ENCODE results near the gene ARSJ.
A peak's percentile ranks its signal among the peaks of the same experiment; 100 is the strongest.

The ARSJ gene

GRCh38 chr4:113899271-113900070 is 80.0 kb downstream of the ARSJ start:
- DNase-seq = no peak

DNA sequence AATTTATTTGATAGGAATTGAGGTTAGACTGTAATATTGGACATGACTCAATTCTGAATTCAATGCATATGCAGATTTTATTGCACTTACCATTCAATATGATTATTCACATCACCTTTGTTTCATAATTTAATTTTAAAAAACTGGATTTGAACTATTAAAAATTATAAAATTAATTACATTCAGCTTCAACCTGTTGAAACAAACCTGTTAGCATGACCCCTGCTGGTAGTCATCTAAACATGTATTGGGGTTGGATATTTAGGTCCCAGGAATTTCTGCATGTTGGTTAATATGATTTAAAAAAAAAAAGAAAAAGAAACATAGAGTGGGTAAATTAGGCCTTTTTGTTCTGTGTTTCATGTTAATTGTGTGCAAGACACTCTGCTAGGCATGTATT is 85.9 kb downstream of the ARSJ start:
- no peak for DNase-seq

DNA sequence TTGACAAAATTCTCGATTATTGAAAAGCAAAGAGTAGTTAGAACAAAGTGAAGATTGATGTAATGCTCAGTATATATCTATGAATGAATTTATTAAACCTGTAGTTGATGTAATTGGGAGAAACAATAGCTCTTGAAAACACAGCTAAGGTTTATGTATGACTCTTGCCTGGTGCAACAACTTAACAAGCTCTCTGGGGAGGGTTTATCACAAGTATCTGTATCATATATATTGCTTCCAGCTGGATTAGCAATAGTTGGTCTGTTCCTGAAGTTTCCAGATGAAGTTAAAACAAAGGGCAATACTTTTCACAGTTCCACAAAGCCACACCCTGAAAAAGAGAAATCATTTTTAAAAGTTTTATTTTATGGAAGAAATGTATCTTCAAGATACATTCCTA is 91.4 kb downstream of the ARSJ start:
- peak; percentile 21 for DNase-seq

DNA sequence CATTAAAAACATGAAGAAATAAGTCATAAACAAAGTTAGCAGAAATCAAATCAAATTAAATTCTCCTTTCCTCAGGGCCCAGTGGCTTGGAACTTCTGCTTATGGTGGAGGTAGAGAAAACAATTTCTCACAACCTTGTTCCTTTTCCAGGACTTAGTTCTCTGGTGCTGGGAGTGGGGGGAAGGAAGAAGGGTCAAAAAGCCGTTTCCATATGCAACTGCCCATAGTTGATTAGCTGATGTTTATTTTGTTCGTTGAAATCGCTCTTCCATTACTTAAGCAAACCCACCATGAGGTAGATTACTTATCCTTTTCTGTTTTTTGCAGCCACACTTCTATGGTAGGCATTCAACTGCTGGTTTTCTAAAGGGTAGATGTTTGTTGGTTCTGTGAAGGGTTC is 94.2 kb downstream of the ARSJ start:
- no peak for DNase-seq

GRCh38 chr4:113884655-113885054 is 94.8 kb downstream of the ARSJ start:
- no peak for DNase-seq

DNA sequence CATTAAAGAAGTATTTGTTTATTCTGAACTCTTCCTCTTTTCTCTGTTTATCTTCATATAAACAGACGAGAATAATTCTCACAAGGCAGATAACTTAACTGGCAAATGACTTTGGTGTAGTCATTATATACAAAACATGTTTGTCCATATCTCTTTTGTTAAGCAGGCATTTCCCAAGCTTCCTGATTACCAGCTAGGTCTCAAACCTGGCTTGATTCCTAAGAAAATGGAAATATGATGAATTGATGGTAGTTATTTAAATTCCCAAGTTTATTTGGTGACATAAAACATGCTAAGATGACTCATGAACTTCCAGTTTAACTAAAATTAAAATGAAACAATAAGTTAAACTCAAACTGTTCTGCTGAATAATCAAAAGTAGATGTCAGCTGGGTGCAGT is 96.8 kb downstream of the ARSJ start:
- DNase-seq = peak; percentile 38

- DNase-seq = no peak
These were observed 98.2 kb downstream of the ARSJ start for GRCh38 chr4:113881256-113881655.

- DNase-seq = no peak
These were observed 99.0 kb downstream of the ARSJ start for GRCh38 chr4:113880240-113881028.

GRCh38 chr4:113878668-113879067 is 100.8 kb downstream of the ARSJ start:
- peak; percentile 43 for DNase-seq

- no peak for DNase-seq
These were observed 105.0 kb downstream of the ARSJ start for GRCh38 chr4:113874480-113874879.

- DNase-seq = no peak
These were observed 105.9 kb downstream of the ARSJ start for GRCh38 chr4:113873508-113873907.

DNA sequence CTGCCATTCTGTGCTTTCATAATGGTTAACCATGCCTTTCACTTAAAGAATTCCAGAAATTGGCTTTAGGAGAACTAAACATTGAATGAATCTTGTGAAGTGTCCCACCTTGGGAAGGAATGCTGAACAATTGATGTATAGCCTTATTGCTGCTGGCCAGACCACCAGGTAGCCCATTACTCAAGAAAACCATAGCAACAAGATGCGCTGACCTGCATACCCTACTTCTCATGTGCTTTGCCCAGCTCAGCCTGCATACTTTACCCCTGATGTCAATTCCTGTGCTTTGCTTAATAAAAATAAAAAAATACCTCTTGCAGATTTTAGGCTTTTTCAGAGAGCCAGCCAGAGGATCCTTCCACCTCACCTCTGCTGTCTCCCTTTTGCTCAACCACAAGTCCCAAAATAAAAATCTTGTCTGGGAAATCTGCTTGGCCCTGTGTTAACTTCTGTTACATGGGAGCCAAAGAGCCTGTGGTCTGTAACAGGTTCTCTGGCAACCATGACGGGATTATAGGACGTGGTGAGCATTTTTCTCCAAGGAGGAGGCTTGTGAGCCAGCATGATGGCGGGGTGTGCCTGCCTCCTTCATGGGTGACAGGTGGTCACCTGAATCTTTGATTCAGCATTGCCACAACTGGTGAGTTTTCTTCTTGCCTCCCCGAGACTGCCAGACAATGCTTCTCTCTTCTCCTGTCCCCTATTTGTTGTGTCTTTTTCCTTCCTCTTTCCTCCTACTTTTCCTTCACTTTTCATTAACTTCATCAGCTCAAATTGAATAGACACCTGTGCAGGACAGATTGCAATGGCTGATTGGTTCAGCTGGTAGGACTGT is 106.8 kb downstream of the ARSJ start:
- DNase-seq = no peak

- no peak for DNase-seq
These were observed 108.4 kb downstream of the ARSJ start for GRCh38 chr4:113871080-113871479.

GRCh38 chr4:113869743-113870375 is 109.6 kb downstream of the ARSJ start:
- peak; percentile 34 for DNase-seq

- no peak for DNase-seq
These were observed 112.8 kb downstream of the ARSJ start for GRCh38 chr4:113866611-113867010.

DNA sequence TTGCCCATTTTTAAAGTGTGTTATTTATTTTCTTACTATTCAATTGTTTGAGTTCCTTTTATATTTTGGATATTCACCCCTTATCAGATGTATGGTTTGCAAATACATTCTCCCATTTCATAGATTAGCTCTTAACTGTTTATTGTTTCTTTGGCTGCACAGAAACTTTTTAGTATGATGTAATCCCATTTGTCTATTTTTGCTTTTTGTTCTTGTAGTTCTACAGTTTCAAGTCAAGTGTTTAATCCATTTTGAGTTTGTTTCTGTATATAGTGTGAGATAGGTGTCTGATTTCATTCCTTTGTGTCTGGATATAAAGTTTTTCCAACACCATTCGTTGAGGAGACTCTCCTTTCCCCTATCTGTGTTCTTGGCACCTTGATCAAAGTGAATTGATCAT is 120.5 kb downstream of the ARSJ start:
- no peak for DNase-seq

GRCh38 chr4:113851816-113852215 is 127.6 kb downstream of the ARSJ start:
- DNase-seq = no peak

Data from fibroblast of skin of scalp (primary cell).